Neutrophil (primary cell): ENCODE results near the gene AIF1L.

Experiments
- H3K27ac ChIP-seq: fragments of 200-600 bp; sonication (generic); 2 replicates; pipeline ENCODE4 v1.5.1; 2016; ENCODE audit warnings: mild to moderate bottlenecking, moderate library complexity
- H3K27me3 ChIP-seq: fragments of 200-600 bp; sonication (generic); 2 replicates; pipeline ENCODE4 v1.6.0; 2016; ENCODE audit warnings: mild to moderate bottlenecking
- H3K36me3 ChIP-seq: fragments of 200-600 bp; sonication (generic); 2 replicates; pipeline ENCODE4 v1.5.1; 2017
- H3K4me1 ChIP-seq, 2 experiments: fragments of 200-600 bp in 1 of 2; sonication (generic) in 1 of 2; 1 replicate in 1 of 2; 2 replicates in 1 of 2; pipeline versions ENCODE4 v1.5.1 to v1.6.1; 2013 to 2016; ENCODE audit warnings: low read depth in 1 of 2, low read length in 1 of 2, mild to moderate bottlenecking in 1 of 2, moderate library complexity in 1 of 2; ENCODE audit not compliant: control insufficient read depth in 1 of 2, insufficient read depth in 1 of 2
- H3K4me3 ChIP-seq, 2 experiments: fragments of 200-600 bp in 1 of 2; sonication (generic) in 1 of 2; 1 replicate in 1 of 2; 2 replicates in 1 of 2; pipeline ENCODE4 v1.5.1; 2013 to 2016; ENCODE audit warnings: low read depth in 1 of 2, low read length in 1 of 2, mild to moderate bottlenecking in 1 of 2, moderate library complexity in 1 of 2
- H3K9me3 ChIP-seq: fragments of 200-600 bp; sonication (generic); 2 replicates; pipeline ENCODE4 v1.5.1; 2016
- CTCF ChIP-seq: fragments of 200-600 bp; sonication (generic); IDR thresholded peaks from 2 replicates; pipeline ENCODE4 v1.5.1; 2016; ENCODE audit warnings: antibody characterized with exemption

AIF1L gene

GRCh38 chr9:131081868-131082267, 14.5 kb upstream of the AIF1L start:
- Histone ChIP-seq H3K9me3 (no peaks in the 10 kb centered on the region), H3K4me1 (no peaks in the 10 kb centered on the region), H3K27me3 (peaks cover 3% of the 10 kb centered on the region), H3K4me3 (no peak overlapping the region), H3K36me3 (no peaks in the 10 kb centered on the region), H3K27ac (no peak overlapping the region)
- no peak for TF ChIP-seq CTCF

DNA sequence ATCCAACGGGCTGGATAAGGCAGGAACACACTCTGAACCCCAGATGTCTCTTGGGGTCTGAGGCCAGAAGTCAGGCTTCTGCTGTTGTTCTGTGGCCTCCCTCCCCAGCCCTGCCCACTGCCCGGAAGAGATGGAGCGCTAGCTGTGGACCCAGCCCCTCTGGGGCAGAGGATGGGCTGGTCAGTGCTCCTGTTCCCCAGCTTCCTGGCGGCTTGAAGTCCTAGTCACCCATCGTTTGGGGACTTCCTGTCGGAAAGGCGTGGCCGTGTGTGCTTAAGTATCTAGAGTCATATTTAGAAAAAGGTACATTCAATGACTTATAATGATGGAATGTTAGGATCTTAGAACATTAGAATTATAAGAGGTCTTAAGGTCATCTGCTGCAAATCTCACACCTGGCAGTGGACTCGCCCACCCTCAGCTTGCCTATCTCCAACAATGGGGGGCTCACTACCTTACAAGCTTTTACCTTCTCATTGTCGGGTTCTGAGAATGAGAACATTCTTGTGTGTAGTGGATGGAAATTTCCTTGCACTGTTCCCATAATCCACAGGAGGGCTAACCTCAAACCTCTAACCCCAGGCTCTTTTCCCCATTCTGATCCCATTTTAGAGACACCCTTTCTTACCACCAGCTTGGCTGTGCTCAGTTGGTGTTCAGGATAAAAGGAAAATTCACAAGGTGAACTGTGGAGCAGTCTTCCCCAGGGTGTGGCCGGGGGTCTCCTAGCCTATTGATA, 13.4 kb upstream of the AIF1L start:
- Histone ChIP-seq H3K4me1 (no peaks in the 10 kb centered on the region), H3K36me3 (no peaks in the 10 kb centered on the region), H3K4me3 (no peak overlapping the region), H3K27me3 (peaks cover 3% of the 10 kb centered on the region), H3K27ac (no peak overlapping the region), H3K9me3 (no peaks in the 10 kb centered on the region)
- no peak for TF ChIP-seq CTCF

DNA sequence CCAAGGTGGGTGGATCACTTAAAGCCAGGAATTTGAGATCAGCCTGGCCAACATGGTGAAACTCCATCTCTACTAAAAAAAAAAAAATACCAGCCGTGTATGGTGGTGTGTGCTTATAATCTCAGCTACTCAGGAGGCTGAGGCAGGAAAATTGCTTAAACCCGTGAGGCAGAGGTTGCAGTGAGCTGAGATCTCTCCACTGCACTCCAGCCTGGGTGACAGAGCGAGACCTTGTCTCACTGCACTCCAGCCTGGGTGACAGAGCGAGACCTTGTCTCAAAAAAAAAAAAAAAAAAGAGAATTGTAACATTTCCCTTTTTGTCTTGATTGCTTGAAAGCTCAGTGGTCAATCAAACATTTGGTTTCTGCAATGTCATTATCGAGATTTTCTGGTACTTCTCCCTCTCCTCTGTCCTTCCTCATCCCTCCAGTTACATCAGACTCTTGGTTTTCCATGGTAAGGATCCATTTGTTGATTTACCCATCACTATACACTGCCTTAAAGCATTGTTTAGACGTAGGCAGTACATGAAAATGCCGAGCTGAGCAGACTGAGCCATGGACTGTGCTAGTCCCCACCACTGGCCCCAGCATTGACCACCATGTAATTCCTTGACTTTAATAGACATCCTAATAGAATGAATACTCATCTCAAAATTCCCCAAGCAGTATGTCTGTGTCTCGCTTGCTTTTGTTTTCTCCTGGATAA, 11.5 kb upstream of the AIF1L start:
- no peak overlapping the region for H3K27ac ChIP-seq
- peaks cover 3% of the 10 kb centered on the region for H3K27me3 ChIP-seq

GRCh38 chr9:131085370-131086122, 10.8 kb upstream of the AIF1L start:
- H3K36me3 ChIP-seq, result no peaks in the 10 kb centered on the region
- H3K27ac ChIP-seq, result no peak overlapping the region
- H3K27me3 ChIP-seq, result peaks cover 3% of the 10 kb centered on the region
- H3K4me3 ChIP-seq, result no peak overlapping the region
- H3K4me1 ChIP-seq, result no peaks in the 10 kb centered on the region
- no peak for TF ChIP-seq CTCF
- no peaks in the 10 kb centered on the region for H3K9me3 ChIP-seq

More for the DNA sequence above, 11.5 kb upstream of the AIF1L start:
- no peaks in the 10 kb centered on the region for H3K36me3 ChIP-seq
- no peak overlapping the region for H3K4me3 ChIP-seq
- H3K4me1 ChIP-seq, result no peaks in the 10 kb centered on the region
- H3K9me3 ChIP-seq, result no peaks in the 10 kb centered on the region
- no peak for TF ChIP-seq CTCF

GRCh38 chr9:131087354-131087893, 8.9 kb upstream of the AIF1L start:
- no peak for TF ChIP-seq CTCF
- no peak overlapping the region for H3K4me3 ChIP-seq
- no peaks in the 10 kb centered on the region for H3K4me1 ChIP-seq
- H3K27me3 ChIP-seq, result peaks cover 3% of the 10 kb centered on the region
- H3K36me3 ChIP-seq, result no peaks in the 10 kb centered on the region
- H3K9me3 ChIP-seq, result no peaks in the 10 kb centered on the region
- no peak overlapping the region for H3K27ac ChIP-seq
